Ovary (tissue), 3 donors: Measurements from ENCODE around the gene AP1S1.

ENCODE experiments used
- EP300 ChIP-seq: sonication (generic); formaldehyde crosslinking; IDR thresholded peaks from one replicate; pipeline ENCODE4 v1.6.1; 2017; ENCODE audit warnings: antibody characterized with exemption
- POLR2A ChIP-seq: fragments of 450-650 bp; IDR thresholded peaks from one replicate; pipeline ENCODE4 v1.6.1; 2017; ENCODE audit warnings: antibody characterized with exemption, mild to moderate bottlenecking, moderate library complexity
- TF ChIP-seq, protein P1 (sequence below), 3 donors: fragments of 450-650 bp in 2 of 3; fragments of 200-600 bp in 1 of 3; IDR thresholded peaks; one replicate each; pipeline versions ENCODE4 v1.5.1 to v1.8.0; 2016 to 2022; ENCODE audit warnings: antibody characterized with exemption in 3 of 3, mild to moderate bottlenecking in 1 of 3
- donor health status: DM: no; HTN: no; CAD: no.

DNA sequence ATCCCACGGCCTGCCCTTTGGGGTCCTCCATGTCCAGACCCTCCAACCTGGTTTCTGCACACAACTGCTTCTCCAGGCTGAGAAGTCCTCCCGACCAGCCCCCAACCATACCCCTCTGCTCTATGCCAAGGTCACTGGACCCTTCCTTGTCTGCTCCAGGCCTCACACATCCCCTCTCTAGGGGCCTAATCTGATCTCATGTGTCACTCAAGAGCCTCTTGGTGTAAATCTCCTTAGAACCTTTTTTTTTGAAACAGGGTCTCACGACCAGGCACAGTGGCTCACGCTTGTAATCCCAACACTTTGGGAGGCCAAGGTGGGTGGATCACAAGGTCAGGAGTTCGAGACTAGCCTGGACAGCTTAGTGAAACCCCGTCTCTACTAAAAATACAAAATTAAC, 44.9 kb upstream of the AP1S1 start:
- TF ChIP-seq, protein P1, sequence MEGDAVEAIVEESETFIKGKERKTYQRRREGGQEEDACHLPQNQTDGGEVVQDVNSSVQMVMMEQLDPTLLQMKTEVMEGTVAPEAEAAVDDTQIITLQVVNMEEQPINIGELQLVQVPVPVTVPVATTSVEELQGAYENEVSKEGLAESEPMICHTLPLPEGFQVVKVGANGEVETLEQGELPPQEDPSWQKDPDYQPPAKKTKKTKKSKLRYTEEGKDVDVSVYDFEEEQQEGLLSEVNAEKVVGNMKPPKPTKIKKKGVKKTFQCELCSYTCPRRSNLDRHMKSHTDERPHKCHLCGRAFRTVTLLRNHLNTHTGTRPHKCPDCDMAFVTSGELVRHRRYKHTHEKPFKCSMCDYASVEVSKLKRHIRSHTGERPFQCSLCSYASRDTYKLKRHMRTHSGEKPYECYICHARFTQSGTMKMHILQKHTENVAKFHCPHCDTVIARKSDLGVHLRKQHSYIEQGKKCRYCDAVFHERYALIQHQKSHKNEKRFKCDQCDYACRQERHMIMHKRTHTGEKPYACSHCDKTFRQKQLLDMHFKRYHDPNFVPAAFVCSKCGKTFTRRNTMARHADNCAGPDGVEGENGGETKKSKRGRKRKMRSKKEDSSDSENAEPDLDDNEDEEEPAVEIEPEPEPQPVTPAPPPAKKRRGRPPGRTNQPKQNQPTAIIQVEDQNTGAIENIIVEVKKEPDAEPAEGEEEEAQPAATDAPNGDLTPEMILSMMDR (IDR thresholded peaks at IDR 0.05), result no peak
- TF ChIP-seq POLR2A (no peak), EP300 (no peak)
